ENCODE measurements around the gene ARSH.
"Not testable (repeated sequence)": the region's sequence is repeated elsewhere in the genome, so short reads cannot be mapped to it uniquely, and the experiment has no call there.

The ARSH gene

GRCh38 chrX:3044196-3044595 is 37.9 kb downstream of the ARSH start:
- no peak for DNase-seq (ENCODE audit: low read depth)

GRCh38 chrX:3044671-3045070 is 38.3 kb downstream of the ARSH start:
- no peak for DNase-seq (ENCODE audit: low read depth)

- no peak for DNase-seq (ENCODE audit: low read depth)
These were observed 40.2 kb downstream of the ARSH start for GRCh38 chrX:3046253-3047240.

- not testable (repeated sequence) for DNase-seq (ENCODE audit: low read depth)
These were observed 44.3 kb downstream of the ARSH start for GRCh38 chrX:3050523-3051175.

GRCh38 chrX:3052860-3053259 is 46.5 kb downstream of the ARSH start:
- DNase-seq (ENCODE audit: low read depth), result no peak

GRCh38 chrX:3066555-3066954 is 60.2 kb downstream of the ARSH start:
- DNase-seq (ENCODE audit: low read depth), result no peak

GRCh38 chrX:3075959-3076358 is 69.6 kb downstream of the ARSH start:
- DNase-seq (ENCODE audit: low read depth), result no peak

GRCh38 chrX:3076416-3076991 is 70.2 kb downstream of the ARSH start:
- no peak for DNase-seq (ENCODE audit: low read depth)
